GM19372 (cell line): ENCODE measurements around the gene OR2V2.

ENCODE experiments used
- ATAC-seq: cut with Tn5 transposase; IDR thresholded peaks from one replicate; pipeline ENCODE4 v1.9.1; 2021; ENCODE audit warnings: mild to moderate bottlenecking, low read depth, moderate library complexity; ENCODE audit not compliant: unreplicated experiment

OR2V2 gene

GRCh38 chr5:181203777-181204112, 56.4 kb downstream of the OR2V2 start:
- no peak for ATAC-seq

GRCh38 chr5:181204113-181204825, 56.9 kb downstream of the OR2V2 start:
- ATAC-seq: no peak

GRCh38 chr5:181204826-181205760, 57.7 kb downstream of the OR2V2 start, which contains the start of gene TRIM7:
TRIM7 (minus strand) TSS chr5:181205196; CDS start chr5:181205110, 86 bp downstream.
- ATAC-seq: no peak

- ATAC-seq: no peak
These were observed 58.6 kb downstream of the OR2V2 start for GRCh38 chr5:181205761-181206649.

GRCh38 chr5:181207214-181207959, 60.0 kb downstream of the OR2V2 start:
- no peak for ATAC-seq

- no peak for ATAC-seq
These were observed 60.5 kb downstream of the OR2V2 start for GRCh38 chr5:181207960-181208253.
